Activated CD4-positive, alpha-beta T cell treated with anti-CD3 and anti-CD28 coated beads, Interleukin-2, Interleukin-6, amounts not matched to agents 100 ng/mL and 50 ng/mL, durations not matched to agents 16 hours and 8 hours (primary cell): ENCODE data around the gene SLC25A48.
A peak's percentile ranks its signal among the peaks of the same experiment; 100 is the strongest.

ENCODE experiments used
- DNase-seq: peaks from one replicate; pipeline ENCODE4 v3.0.0-alpha.2; 2020

SLC25A48 gene, protein sequence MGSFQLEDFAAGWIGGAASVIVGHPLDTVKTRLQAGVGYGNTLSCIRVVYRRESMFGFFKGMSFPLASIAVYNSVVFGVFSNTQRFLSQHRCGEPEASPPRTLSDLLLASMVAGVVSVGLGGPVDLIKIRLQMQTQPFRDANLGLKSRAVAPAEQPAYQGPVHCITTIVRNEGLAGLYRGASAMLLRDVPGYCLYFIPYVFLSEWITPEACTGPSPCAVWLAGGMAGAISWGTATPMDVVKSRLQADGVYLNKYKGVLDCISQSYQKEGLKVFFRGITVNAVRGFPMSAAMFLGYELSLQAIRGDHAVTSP

DNA sequence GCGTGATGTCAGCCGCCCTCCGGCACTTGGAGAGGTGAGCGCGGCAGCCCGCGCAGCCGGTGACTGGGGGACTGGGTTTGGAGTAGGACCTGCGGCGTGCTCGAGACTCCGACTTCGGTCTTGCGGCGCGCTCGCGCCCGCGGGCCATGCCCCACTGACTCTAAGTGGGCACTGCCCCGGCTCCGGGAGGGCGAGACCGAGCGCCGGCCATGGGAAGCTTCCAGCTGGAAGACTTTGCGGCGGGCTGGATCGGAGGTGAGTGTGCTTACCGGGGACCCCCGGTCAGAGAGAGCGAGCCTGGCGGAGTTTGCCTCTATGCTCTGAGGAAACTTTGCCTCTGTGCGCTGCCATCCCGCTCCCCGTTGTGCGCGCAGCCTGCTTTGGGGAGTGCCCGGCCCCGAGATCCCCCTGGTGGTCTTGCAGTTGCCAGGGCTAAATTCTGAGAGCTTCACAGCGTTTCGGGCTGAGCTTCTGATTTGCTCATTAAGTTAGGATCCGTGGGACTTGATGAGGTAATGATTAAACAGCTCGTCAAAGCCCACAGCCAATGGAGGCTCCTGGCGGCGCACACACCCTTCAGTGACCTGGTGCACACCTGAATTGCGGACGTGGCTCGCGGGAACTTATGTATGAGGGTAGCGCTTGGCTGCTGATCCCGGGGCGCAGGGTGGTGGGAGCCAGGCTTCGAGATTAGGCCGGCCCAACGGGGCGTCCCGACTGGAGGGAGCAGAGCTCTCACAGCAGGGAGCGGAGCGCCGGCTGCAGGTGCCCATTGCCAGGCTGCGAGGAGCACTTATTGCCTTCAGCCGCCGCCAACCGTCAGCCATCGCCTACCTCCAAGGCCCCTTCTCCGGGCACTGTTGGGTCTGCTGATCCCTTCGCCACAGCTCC is at the start of gene SLC25A48:
Gene SLC25A48, plus strand, starts transcription at position 25 of the 891 bp plus-strand sequence. Its CDS starts 185 bp downstream, at position 210.
- DNase-seq: peak; percentile 64

DNA sequence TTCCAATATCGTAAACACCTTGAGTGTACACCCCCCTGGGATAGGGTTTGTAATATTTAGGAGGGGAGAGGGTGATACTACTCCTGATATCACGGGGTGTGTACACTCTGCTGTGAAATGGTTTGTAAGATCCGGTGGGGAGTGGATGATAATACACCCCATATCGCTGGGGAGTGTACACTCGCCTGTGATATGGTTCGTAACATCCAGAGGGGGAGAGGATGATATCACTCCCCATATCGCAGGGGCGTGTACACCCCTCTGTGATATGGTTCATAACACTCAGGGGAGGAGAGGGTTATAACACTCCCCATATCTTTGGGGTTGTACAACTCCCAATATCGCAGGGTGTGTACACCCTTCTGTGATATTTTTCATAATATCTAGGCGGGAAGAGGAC is 33.8 kb upstream of the SLC25A48 start:
- no peak for DNase-seq

DNA sequence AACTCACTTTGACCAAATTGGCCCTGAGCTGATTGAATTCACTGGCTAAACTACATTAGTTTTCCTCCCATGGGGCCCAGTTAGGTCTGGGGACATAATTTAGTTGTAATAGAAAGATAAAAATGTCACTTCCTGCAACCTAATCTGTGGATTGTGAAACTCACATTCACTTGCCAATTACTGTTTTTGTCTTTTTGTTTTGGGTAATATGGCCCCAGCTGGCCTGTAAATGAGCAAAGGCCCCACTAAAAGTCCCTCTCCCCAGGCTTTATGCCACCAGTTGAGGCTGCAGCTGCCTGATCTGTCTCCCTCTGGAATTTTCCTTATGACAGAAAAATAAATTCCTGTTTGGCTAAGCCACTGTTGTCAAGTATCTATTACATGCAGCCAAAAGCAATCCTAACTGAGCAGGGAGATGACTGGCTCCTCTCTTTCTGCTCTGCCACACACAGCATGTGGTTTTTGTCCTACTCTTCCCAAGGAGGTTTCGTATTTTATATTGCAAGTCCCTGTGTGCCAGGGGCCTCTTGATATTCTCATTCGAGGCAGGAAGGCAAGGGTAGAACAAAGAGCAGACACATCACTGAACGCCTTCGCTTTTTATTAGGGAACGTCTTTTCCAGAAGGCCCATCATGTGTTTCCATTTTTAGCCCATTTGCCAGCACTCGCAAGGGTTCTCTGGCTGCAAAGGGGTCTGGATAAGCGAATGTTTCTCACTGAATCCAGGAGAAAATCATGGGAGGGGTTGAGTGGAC is 24.1 kb upstream of the SLC25A48 start:
- no peak for DNase-seq

DNA sequence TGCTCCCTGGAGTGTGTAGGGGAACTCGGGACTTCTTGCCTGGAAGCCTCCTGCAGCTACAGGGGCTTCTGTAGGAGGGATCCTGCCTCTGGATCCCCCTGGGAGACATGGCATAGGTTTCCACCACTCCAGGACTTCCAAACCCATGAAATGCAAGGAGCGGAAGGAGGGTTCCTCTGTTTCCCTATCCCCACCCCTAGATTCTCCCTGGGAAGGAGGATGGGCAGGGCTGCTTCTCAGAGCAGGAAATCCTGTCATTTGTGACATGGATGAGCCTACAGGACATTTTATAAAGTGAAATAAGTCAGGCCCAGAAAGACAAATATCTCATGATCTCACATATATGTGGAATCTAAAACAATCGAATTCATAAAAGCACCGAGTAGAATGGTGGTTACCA is 23.5 kb upstream of the SLC25A48 start:
- DNase-seq: no peak

DNA sequence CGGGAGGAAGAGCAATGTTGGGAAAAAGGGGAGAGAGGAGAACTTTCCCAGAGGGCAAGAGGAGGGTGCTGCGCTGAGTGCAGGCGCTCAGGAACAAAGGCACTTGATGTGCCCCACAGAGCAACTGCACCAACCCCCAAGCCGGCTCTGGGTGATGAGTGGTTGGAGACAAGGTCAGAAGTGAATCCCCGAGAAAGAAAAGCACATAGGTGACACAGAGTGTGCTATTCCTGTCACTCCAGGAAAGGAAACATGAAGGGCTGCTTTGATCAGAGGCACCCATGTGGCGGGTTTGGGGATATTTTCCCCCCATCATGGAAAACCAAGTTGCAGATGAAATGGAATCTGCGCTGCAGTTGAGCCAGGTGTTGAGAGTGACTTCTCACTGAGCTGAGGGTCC is 20.7 kb upstream of the SLC25A48 start:
- DNase-seq: no peak

DNA sequence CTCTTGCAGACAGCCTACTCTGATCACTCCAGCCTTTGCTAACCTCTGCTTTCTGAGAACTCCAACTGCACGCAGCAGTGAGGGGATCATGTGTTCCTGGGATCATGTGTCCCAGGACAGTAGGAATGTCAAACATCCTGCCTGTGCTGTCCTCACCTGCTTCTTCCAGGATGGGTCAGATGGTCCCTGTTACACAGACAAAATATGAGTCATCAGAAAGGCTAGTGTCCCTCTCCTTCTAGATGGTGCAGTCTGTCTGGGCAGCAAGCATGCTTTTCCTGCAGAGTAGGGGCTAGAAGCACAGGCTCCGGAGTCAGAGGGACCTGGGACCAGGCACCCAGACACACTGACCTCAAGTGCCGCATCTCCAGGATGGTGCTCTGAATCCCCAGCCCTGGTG is 20.1 kb upstream of the SLC25A48 start:
- DNase-seq: no peak

DNA sequence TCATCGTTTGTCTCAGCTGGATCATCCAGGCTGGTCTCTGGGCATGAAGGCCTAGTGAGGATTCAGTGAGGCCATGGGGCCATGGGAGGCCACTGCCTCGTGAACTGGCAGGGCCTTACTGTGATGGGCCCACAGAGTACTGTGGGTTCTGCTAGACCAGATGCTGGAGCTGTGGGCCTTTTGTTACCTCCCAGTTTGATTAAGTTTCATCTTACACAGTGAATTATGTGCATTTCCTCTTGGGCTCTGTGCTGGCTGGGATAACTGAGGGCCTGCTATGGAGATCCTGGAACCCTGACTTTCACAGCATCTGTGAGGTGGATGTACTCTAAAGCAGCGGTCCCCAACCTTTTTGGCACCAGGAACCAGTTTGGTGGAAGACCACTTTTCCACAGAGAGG is 19.7 kb upstream of the SLC25A48 start:
- no peak for DNase-seq

DNA sequence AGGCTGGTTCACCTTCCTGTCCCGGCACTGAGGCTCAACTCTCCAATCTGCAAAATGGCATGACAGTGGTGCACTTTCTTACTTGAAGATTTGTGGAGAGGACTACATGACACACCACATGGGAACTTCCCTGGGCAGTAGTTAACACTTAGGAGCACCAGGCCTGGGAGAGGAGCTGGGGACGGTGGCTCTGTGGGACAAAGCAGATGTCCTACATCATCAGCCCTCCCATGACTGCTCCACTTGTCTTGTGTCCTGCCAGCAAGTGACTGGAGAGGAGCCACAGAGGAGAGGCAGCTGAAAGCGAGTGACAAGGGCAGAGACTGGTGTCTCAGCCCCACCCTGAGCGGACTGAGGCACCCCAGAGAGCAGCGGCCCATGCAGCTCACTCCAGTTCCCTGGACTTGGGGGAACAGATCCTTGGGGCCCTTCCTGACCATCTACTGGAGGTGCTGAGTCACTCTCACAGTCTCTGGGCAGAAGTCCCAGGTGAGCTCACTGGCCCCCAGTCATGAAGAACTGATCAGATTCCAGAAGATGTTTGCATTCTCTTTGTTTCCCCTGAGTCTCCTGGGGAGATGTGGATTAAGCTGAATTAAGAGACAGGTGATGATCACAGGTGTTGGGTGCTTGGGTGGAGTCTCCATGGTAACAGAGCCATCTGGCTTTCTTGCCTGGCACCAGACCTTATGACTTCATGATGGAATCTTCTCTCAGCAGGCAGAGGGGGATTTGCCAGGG is 13.2 kb upstream of the SLC25A48 start:
- DNase-seq: no peak

DNA sequence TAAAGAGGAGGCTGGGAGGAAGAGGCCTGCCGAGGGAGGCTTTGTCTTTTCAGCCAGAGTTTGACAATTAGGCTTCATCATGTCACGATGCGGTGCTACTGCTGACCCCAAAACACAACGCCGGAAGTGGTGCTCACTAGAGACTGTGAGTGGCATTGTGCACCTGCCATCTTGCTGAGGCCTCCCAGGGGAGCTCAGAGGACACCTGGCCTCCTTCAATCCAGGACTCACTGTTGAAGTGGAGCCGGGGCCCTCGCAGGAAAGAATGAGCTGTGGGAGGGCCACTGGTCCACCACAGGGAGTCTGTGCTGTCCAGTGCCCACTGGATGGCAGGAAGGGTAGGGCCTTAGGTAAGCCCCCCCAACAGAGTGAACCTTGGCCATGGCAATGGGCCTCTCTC is 12.7 kb upstream of the SLC25A48 start:
- DNase-seq: no peak

DNA sequence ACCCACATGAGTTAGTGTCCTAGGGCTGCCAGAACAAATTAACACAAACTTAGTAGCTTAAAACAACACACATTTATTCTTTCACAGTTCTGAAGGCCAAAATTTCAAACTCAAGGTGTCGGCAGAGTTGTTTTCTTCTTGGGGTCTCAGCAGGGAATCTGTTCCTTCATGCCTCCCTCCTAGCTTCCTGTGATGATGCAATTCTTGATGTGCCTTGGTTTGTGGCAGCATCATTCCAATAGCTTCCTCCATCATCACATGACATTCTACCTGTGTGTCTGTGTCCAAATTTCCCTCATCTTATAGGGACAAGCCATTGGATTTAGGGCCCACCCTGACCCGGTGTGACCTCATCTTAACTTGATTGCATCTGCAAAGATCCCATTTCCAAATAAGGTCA is 12.2 kb upstream of the SLC25A48 start:
- no peak for DNase-seq

DNA sequence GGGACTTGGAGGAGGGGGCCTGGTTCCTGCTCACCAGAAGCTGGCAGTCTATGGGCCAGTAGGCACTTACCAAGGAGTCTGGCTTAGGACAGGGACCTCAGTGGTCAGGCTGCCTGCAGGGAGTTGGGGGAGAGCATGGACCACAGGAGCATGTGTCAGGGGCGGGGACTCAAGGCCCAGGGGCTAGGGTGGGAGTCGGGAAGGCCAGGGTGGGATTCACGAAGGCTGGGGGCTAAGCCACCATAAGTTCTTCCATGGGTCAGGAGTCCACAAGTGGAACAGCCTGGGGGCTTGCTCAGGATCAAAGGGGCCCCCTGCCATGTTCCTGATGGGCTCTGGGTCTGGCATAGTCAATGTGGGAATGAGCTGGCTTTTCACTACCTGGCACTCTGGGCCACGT is 11.5 kb upstream of the SLC25A48 start:
- no peak for DNase-seq

DNA sequence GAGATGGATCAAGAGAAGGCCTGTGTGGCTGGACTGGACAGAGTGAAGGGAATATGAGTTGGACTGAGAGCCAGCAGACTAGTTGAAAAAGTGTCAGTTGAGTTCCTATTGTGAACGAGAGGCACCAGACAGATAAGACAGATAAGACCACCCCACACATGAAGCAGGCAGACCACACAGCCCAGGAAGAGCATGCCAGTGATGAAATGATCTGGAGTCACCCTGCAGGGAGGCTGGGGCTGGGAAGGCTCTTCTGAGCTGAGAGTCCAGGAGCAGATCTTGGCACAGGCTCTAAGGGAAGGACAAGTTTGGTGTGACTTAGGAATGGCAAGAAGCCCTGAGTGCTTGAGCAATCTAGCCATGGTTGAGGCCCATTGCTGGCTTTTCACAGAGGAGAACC is 10.6 kb upstream of the SLC25A48 start:
- DNase-seq: no peak

DNA sequence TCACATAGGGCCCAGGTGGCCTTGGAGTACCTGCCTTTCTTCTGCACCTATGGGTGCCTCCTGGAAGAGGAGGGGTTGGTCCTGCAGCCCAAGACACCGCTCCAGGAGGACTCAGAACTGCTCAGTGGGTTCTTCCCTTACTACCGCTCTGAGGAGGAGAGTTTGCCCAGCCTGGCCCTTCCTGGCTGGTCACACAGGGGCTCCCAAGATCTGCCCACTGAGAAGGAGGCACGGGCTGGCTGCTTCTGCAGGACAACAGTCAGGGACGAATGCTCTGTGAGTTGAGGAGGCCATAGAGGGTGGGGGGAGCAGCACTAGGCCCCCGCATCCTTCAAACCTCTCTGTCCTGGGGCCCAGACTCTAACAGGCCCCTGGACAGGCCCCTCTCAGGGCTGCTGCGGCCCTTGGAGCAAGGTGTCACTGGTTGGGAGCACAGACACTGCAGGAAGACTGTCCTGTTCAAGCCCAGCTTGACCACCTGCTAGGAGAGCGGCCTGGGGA is 9.9 kb upstream of the SLC25A48 start:
- DNase-seq: no peak

DNA sequence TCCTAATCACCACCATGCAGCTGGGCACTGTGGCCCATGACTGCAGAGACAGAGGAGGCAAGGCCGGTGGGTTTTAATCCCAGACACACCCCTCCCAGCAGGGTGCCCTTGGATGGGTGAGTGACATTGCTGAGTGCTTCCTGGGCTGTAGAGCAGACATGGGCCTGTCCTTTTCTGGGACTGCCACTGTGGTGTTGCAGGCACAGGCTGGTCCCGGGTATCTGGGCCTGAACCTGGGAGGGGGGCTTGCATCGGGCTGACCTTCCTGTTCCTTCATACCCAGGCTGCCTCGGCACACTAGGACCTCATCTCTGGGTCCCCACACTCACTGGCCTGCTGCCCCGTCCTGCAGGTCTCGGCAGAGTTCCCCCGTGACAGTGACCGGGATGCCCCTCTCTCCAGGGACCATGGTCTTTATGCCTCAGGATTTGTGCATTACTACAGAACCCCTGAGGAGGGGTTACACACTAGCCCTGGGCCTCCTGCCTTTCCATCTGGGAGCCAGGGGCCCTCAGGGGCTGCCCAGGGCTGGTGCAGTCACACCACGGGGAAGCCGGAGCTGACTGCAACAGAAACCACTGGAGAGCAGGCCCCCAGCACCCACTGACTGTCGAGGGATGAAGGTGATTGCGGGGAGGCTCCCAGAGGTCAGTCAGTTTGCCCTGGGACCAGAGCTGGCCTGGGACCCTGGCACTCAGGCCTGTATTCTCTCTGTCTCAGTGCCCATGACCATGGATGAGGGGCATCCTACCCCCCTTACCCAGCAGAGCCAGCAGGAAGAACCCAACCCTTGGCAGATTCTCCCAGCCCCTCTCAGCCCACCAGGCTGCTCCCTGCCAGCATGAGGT is 8.9 kb upstream of the SLC25A48 start:
- no peak for DNase-seq

DNA sequence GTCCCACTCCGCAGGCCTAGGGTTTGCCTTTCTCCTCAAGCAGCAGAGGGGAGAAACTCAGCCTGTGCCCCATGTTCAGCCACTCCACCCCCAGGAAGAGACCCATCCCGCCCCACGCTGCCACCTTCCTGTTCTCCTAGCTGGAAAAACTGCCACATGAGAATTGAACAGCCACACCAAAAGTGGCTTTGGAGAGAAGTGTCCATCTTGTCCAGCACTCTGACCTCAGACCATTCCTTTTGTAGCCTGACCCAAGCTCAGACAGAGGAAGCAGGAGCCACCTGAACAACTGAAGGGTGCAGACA is 8.3 kb upstream of the SLC25A48 start:
- no peak for DNase-seq

DNA sequence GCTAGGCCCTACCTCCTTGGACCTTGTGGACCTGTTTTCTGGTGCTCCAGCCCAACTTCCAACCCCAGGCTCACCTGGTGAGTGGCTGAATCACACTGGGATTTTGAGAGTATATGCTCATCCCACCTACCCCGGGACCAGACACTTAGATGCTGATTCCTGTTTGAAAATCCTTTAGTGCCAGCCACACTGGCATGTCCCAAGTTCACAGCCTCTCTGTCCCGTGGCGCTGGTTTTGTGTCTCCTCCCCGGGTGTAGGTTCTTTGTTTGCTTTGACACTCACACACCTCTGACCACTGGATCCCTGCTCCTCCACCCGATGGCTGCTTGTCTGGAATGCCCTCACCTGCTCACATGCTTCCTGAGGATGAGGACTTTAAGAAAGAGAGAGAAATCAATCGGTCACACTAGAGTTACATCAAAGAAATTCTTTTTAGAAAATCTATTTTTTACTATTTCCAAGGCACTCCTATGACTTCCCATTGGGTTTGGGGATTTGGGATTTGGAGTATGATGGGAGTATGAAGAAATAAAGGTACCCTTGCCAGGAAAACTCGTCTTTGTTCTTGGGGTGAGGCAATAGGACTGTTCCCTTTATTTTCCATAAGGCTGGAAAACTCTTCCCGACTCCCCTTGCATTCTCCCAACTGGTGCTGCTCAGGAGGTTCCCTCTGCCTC is 7.3 kb upstream of the SLC25A48 start:
- no peak for DNase-seq

DNA sequence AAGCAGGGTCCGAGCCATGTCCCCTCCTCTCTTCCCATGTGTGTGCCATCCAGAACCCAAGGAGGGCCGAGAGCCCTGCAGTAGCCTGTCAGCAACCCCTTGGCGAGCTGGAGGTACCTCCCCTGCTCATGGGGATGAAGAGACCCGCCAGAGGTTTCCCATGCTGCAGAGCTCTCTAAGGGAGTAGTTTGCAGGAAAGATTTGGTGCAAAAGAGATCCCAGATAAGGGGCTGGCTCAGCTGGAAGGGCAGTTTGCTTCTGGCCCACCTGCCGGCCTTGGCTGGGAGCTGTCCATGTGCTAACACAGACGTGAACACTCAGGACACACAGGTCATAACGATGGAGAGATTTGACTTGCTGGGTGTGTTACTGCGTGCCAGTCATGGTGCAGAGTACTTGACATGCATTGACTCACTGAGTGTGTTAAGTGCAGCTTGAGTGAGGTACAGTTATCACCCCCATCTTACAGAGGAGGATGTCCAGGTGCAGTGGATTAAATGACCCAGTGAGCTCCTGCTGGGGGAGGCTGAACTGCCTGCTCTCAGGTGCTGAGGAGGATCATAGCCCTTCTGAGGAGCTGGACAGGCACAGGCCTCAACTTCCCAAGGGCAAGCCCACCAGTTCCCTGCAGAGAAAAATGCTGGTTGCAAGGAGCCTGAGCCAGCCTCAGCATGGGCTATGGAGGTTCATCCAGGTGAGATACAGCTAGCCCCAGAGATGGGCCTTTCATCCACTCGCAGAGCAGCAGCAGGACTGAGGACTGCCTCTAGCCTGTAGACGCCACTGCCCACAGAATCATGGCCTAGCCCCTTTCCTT is 6.3 kb upstream of the SLC25A48 start:
- DNase-seq: no peak

DNA sequence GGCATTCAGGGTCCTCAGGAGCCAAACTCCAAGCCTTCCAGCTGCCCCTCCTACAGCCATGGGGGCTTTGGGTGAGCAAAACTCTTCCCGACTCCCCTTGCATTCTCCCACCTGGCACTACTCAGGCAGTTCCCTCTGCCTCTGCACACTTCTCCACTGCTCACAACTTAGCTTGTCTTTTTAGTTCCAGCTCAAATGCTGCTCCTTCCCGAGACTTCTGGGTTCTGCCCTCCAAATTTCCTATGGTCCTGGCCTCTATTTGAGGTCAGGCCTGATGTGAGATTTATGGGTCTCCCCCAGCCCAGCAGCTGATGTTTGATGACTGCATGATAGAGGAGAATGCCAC is 5.7 kb upstream of the SLC25A48 start:
- no peak for DNase-seq

DNA sequence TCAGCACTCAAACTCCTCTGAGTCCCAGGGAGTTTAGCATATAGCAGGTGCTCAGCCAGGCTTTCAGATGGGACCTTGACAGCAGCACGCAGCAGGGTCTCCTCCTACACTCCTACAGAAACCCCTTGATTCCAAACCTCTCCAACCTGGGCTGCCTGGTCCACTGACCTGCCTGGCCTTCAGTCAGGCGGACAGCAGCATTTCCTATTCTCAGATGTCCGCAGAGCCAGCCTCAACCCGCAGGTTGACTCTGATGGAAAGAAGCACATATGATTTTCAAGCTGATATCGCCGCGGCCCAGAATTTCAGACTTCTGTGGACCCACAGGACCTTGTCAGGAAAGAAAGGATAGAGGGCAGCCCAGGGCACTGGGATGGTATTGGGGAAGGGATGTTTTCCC is 5.3 kb upstream of the SLC25A48 start:
- DNase-seq: no peak

DNA sequence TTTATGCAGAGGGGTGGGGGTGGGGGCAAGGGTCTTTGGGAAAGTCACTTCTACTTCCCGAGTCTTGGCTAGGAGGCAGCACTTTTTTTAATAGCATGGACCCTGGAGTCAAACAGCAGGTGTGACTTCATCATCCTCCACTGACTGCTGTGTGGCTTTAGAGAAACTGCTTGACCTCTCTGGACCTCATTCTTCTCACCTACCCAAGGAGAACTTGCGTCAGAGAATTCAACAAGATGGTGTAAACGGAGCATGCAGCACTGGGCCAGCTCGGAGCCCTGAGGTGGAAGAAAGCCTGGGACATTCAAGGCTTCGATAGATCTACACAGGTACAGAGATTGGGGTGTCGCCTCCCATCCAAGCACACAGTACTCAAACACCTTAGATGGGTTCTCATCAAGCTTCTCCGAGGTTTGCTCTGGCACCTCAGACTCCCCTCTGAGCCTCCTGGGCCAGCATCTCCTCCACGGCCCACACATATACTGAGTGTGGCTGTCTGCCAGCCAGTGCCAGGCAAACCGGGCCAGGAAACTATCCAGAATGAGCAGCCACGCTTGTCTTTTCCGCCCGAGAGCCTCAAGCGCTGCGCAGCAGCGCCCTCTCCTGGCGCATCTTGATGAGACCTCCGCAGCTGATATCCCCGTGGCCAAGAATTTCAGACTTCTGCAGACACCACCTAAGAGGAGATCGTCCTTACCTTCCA is 4.6 kb upstream of the SLC25A48 start:
- peak; percentile 68 for DNase-seq
